Stomach (tissue), 9 donors: Measurements from ENCODE around the gene ASAP2. TPM values are rescaled to one million over a fixed set of nuclear protein-coding genes. Genes with fewer than 3 reads are reported as not detected.

Source experiments
- DNase-seq, 2 donors: peaks; one replicate each; pipeline versions ENCODE4 v3.0.0 to v3.0.0-alpha.2; 2013 to 2019
- H3K27ac ChIP-seq, 5 donors: fragments of 200-600 bp in 4 of 5; sonication (generic) in 4 of 5; one replicate each; pipeline ENCODE4 v1.5.1; 2013 to 2019; ENCODE audit warnings: mild to moderate bottlenecking in 1 of 5, moderate library complexity in 1 of 5
- H3K27me3 ChIP-seq, 3 donors: fragments of 200-600 bp; sonication (generic); one replicate each; pipeline ENCODE4 v1.5.1; 2017 to 2019; ENCODE audit warnings: mixed run types in 1 of 3
- H3K36me3 ChIP-seq, 4 donors: fragments of 200-600 bp; sonication (generic); 1 replicate in 3 of 4; 2 replicates in 1 of 4; pipeline ENCODE4 v1.5.1; 2016 to 2019
- H3K4me1 ChIP-seq, 4 donors: fragments of 200-600 bp; sonication (generic); one replicate each; pipeline ENCODE4 v1.5.1; 2016 to 2019
- H3K4me3 ChIP-seq, 4 donors: fragments of 200-600 bp; sonication (generic) in 3 of 4; one replicate each; pipeline ENCODE4 v1.5.1; 2016 to 2019; ENCODE audit warnings: mild to moderate bottlenecking in 1 of 4
- H3K9me3 ChIP-seq, 4 donors: fragments of 200-600 bp; sonication (generic); one replicate each; pipeline ENCODE4 v1.5.1; 2016 to 2019
- CTCF ChIP-seq, 7 experiments: fragments of 450-650 bp in 4 of 7; fragments of 200-600 bp in 3 of 7; sonication (generic) in 3 of 7; IDR thresholded peaks; one replicate each; pipeline ENCODE4 v1.5.1; 2016 to 2019; ENCODE audit warnings: antibody characterized with exemption in 7 of 7, control low read depth in 2 of 7, mild to moderate bottlenecking in 1 of 7
- EP300 ChIP-seq: sonication (generic); formaldehyde crosslinking; IDR thresholded peaks from one replicate; pipeline ENCODE4 v1.6.1; 2017; ENCODE audit warnings: antibody characterized with exemption
- POLR2A ChIP-seq, 4 donors: fragments of 450-650 bp; IDR thresholded peaks; one replicate each; pipeline ENCODE4 v1.6.1; 2016; ENCODE audit warnings: antibody characterized with exemption in 4 of 4, control low read depth in 2 of 4, mild to moderate bottlenecking in 1 of 4, moderate library complexity in 1 of 4
- POLR2AphosphoS5 ChIP-seq, 3 donors: sonication (generic); formaldehyde crosslinking; IDR thresholded peaks; one replicate each; pipeline ENCODE4 v1.6.1; 2016; ENCODE audit warnings: antibody characterized with exemption in 3 of 3
- WGBS, 5 donors: extraction: QIAGEN DNeasy Blood & Tissue Kit in 3 of 5; methylation state at CpG; one replicate each; pipeline versions ENCODE4 v1.1.5 to v1.1.7; 2013 to 2018; 5-methylcytosine and 5-hydroxymethylcytosine counted together
- intact Hi-C: fragments of 100-400 bp; cut with DNase I; formaldehyde crosslinking; loops from one replicate; pipeline ENCODE4 v1.15.1; 2023; ENCODE audit warnings: low total_unique reads
- polyA plus RNA-seq, 3 donors: library from polyadenylated mRNA; stranded (reverse); fragments of 200-250 nt; gene quantifications; one replicate each; pipeline ENCODE4 v1.2.3, GENCODE V29; 2013
- total RNA-seq, 5 donors: library from RNA; depleted of rRNA; stranded (reverse); fragments of >200 nt; gene quantifications; one replicate each; pipeline versions ENCODE4 v1.1.0 to v1.2.3, GENCODE V29; 2014 to 2016
- donor health status: healthy with polysubstance abuse.
- donor health status: Bipolar disorder and iron deficiency.
- donor health status: healthy.

ASAP2 gene
- total and polyA plus RNA-seq, 8 donors: 9.7 to 55.4 (median 33.7) TPM

- 54 to 68% (median 65%) methylated on average over 6 of the region's 6 CpGs for WGBS, 5 donors
Measured at GRCh38 chr2:9236867-9237266, 30.3 kb downstream of the ASAP2 start.

GRCh38 chr2:9237831-9238230 is 31.2 kb downstream of the ASAP2 start:
- Histone ChIP-seq H3K36me3 (no peaks in the 10 kb centered on the region), H3K27me3 (no peaks in the 10 kb centered on the region), H3K9me3 (no peaks in the 10 kb centered on the region), H3K27ac (peak overlapping the region in 3 of 5 donors; percentile 32 to 82 (median 75)), H3K4me1 (peaks cover 39 to 92% (median 62%) of the 10 kb centered on the region in 4 donors), H3K4me3 (no peak overlapping the region)
- DNase-seq: no peak
- TF ChIP-seq POLR2A (IDR thresholded peaks at IDR 0.05): no peak
- TF ChIP-seq EP300: no peak
- no peak for TF ChIP-seq CTCF (IDR thresholded peaks at IDR 0.05)
- no peak for TF ChIP-seq POLR2AphosphoS5 (IDR thresholded peaks at IDR 0.05)
- intact Hi-C loops: no loop called here
- WGBS, 5 donors: 87 to 99% (median 91%) methylated on average over 5 of the region's 5 CpGs

More at GRCh38 chr2:9236867-9237266, 30.3 kb downstream of the ASAP2 start:
- peak overlapping the region in 4 of 5 donors; percentile 33 to 82 (median 76) for H3K27ac ChIP-seq
- DNase-seq: no peak
- H3K9me3 ChIP-seq: no peaks in the 10 kb centered on the region
- peaks cover 41 to 92% (median 66%) of the 10 kb centered on the region in 4 donors for H3K4me1 ChIP-seq
- H3K27me3 ChIP-seq: no peaks in the 10 kb centered on the region
- H3K4me3 ChIP-seq: no peak overlapping the region
- H3K36me3 ChIP-seq: no peaks in the 10 kb centered on the region
- intact Hi-C loops: no loop called here
- TF ChIP-seq EP300 (no peak), POLR2A (IDR thresholded peaks at IDR 0.05) (no peak), CTCF (IDR thresholded peaks at IDR 0.05) (no peak), POLR2AphosphoS5 (IDR thresholded peaks at IDR 0.05) (no peak)

GRCh38 chr2:9238591-9239326 is 32.1 kb downstream of the ASAP2 start:
- peak overlapping the region in 2 of 5 donors; percentile 29 to 82 for H3K27ac ChIP-seq
- no peaks in the 10 kb centered on the region for H3K9me3 ChIP-seq
- DNase-seq: no peak
- H3K4me3 ChIP-seq: no peak overlapping the region
- intact Hi-C loops: no loop called here
- no peak for TF ChIP-seq POLR2AphosphoS5 (IDR thresholded peaks at IDR 0.05)
- TF ChIP-seq CTCF (IDR thresholded peaks at IDR 0.05): no peak
- no peak for TF ChIP-seq EP300
- TF ChIP-seq POLR2A (IDR thresholded peaks at IDR 0.05): no peak
- 75 to 82% (median 78%) methylated on average over 7 of the region's 7 CpGs for WGBS, 5 donors
- H3K4me1 ChIP-seq: peaks cover 39 to 87% (median 58%) of the 10 kb centered on the region in 4 donors
- no peaks in the 10 kb centered on the region for H3K27me3 ChIP-seq
- H3K36me3 ChIP-seq: no peaks in the 10 kb centered on the region

GRCh38 chr2:9239616-9240015 is 33.0 kb downstream of the ASAP2 start:
- no peaks in the 10 kb centered on the region for H3K27me3 ChIP-seq
- H3K9me3 ChIP-seq: no peaks in the 10 kb centered on the region
- intact Hi-C loops: no loop called here
- H3K4me3 ChIP-seq: no peak overlapping the region
- peaks cover 31 to 86% (median 51%) of the 10 kb centered on the region in 4 donors for H3K4me1 ChIP-seq
- no peaks in the 10 kb centered on the region for H3K36me3 ChIP-seq
- DNase-seq: no peak
- TF ChIP-seq CTCF (IDR thresholded peaks at IDR 0.05) (no peak), EP300 (no peak), POLR2AphosphoS5 (IDR thresholded peaks at IDR 0.05) (no peak), POLR2A (IDR thresholded peaks at IDR 0.05) (no peak)
- H3K27ac ChIP-seq: peak overlapping the region in 1 of 5 donors; percentile 82
- WGBS, 5 donors: 93 to 97% (median 96%) methylated on average over 5 of the region's 5 CpGs
